HG02870 (cell line): ENCODE measurements around the gene CCDC38.

Experiments
- ATAC-seq: cut with Tn5 transposase; IDR thresholded peaks from one replicate; pipeline ENCODE4 v1.9.1; 2021; ENCODE audit warnings: mild to moderate bottlenecking, moderate library complexity; ENCODE audit not compliant: unreplicated experiment

CCDC38 gene

GRCh38 chr12:95962222-95962621 lies 19.8 kb upstream of the CCDC38 start:
- no peak for ATAC-seq

- ATAC-seq: no peak
These were observed 17.8 kb upstream of the CCDC38 start for GRCh38 chr12:95960241-95960640.

GRCh38 chr12:95959107-95959506 lies 16.7 kb upstream of the CCDC38 start:
- ATAC-seq: no peak

GRCh38 chr12:95956557-95957145 lies 14.2 kb upstream of the CCDC38 start:
- no peak for ATAC-seq

- no peak for ATAC-seq
These were observed 13.2 kb upstream of the CCDC38 start for GRCh38 chr12:95955549-95956159.

- no peak for ATAC-seq
These were observed 10.6 kb upstream of the CCDC38 start for GRCh38 chr12:95953000-95953399.

- no peak for ATAC-seq
These were observed 9.1 kb upstream of the CCDC38 start for GRCh38 chr12:95951515-95951914.

- no peak for ATAC-seq
These were observed 7.2 kb upstream of the CCDC38 start for GRCh38 chr12:95949477-95950206.

GRCh38 chr12:95944108-95944704 lies 1.8 kb upstream of the CCDC38 start:
- ATAC-seq: no peak

GRCh38 chr12:95943330-95943842 lies 972 bp upstream of the CCDC38 start, which contains the start of gene AMDHD1:
AMDHD1 (plus strand) TSS chr12:95943331; CDS start chr12:95943399, 68 bp downstream.
- ATAC-seq: peak; percentile 47

GRCh38 chr12:95942101-95942523 lies 302 bp downstream of the CCDC38 start:
- no peak for ATAC-seq

- ATAC-seq: no peak
These were observed 1.9 kb downstream of the CCDC38 start for GRCh38 chr12:95940514-95940913.

- no peak for ATAC-seq
These were observed 20.2 kb downstream of the CCDC38 start for GRCh38 chr12:95922231-95922630.

GRCh38 chr12:95919110-95919509 lies 23.3 kb downstream of the CCDC38 start:
- no peak for ATAC-seq

- peak; percentile 79 for ATAC-seq
These were observed 24.0 kb downstream of the CCDC38 start for GRCh38 chr12:95918194-95918993.

GRCh38 chr12:95909871-95910270 lies 32.5 kb downstream of the CCDC38 start:
- ATAC-seq: no peak

- no peak for ATAC-seq
These were observed 33.8 kb downstream of the CCDC38 start for GRCh38 chr12:95908573-95908972.

- ATAC-seq: no peak
These were observed 44.3 kb downstream of the CCDC38 start for GRCh38 chr12:95898081-95898480.

- ATAC-seq: no peak
These were observed 45.6 kb downstream of the CCDC38 start for GRCh38 chr12:95896846-95897245.

GRCh38 chr12:95890958-95891357 lies 51.5 kb downstream of the CCDC38 start:
- ATAC-seq: no peak

GRCh38 chr12:95887311-95887710 lies 55.1 kb downstream of the CCDC38 start:
- ATAC-seq: no peak
